ENCODE data around the gene SRR.

Gene SRR

DNA sequence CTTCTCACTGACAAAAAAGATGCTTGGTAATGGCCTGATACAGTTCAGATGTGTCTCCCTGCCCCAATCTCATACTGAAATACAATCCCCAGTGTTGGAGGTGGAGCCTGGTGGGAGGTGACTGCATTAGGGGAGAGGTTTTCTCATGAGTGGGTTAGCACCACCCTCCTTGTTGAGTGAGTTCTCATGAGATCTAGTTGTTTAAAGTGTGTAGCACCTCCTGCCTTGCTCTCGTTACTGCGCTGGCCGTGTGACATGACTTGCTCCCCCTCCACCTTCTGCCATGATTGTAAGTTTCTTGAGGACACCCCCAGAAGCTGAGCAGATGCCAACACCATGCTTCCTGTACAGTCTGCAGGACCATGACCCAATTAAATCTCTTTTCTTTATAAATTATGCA lies 27.6 kb downstream of the SRR start:
- TF ChIP-seq, protein P1, sequence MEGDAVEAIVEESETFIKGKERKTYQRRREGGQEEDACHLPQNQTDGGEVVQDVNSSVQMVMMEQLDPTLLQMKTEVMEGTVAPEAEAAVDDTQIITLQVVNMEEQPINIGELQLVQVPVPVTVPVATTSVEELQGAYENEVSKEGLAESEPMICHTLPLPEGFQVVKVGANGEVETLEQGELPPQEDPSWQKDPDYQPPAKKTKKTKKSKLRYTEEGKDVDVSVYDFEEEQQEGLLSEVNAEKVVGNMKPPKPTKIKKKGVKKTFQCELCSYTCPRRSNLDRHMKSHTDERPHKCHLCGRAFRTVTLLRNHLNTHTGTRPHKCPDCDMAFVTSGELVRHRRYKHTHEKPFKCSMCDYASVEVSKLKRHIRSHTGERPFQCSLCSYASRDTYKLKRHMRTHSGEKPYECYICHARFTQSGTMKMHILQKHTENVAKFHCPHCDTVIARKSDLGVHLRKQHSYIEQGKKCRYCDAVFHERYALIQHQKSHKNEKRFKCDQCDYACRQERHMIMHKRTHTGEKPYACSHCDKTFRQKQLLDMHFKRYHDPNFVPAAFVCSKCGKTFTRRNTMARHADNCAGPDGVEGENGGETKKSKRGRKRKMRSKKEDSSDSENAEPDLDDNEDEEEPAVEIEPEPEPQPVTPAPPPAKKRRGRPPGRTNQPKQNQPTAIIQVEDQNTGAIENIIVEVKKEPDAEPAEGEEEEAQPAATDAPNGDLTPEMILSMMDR (IDR thresholded peaks at IDR 0.05) = no peak
- Histone ChIP-seq H3K27me3 (ENCODE audit: control insufficient read depth, insufficient read depth, low read length) (no peaks in the 10 kb centered on the region), H2AFZ (no peak overlapping the region), H3K36me3 (ENCODE audit: control insufficient read depth, insufficient read depth, low read length) (no peaks in the 10 kb centered on the region), H3K4me2 (ENCODE audit: low read length) (no peak overlapping the region), H3K9me3 (ENCODE audit: control insufficient read depth, low read length) (no peaks in the 10 kb centered on the region), H3K79me2 (peaks cover 21% of the 10 kb centered on the region), H3K4me1 (peaks cover 2% of the 10 kb centered on the region), H3K4me3 (ENCODE audit: low read depth, low read length) (no peak overlapping the region), H3K27ac (no peak overlapping the region), H3K9ac (no peak overlapping the region)

DNA sequence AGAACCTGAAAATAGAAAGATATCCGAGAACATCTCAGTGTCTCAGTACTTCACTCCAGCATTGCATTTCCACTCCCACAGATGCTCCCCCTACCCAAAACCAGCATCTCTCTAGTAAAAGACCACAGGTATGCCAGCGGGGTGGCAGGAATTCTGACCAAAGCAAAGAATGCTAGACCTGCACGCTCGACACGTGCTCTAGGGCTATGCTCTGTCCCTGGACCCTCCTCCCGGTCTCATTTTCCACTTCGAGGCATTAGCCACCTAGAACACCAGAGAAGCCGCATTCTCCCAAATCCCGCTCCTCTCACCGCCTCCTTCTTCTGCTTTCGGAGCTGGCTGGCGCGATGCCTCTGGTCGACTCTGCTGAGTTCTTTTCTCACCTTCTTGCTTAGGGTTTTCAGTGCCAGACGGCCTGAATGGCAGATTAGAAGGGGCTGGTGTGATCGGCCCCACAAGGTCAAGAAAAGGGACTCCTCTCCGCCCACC lies 32.0 kb downstream of the SRR start:
- Histone ChIP-seq H3K9ac (peak overlapping the region; percentile 73), H2AFZ (peak overlapping the region; percentile 96), H3K27ac (peak overlapping the region; percentile 90)

DNA sequence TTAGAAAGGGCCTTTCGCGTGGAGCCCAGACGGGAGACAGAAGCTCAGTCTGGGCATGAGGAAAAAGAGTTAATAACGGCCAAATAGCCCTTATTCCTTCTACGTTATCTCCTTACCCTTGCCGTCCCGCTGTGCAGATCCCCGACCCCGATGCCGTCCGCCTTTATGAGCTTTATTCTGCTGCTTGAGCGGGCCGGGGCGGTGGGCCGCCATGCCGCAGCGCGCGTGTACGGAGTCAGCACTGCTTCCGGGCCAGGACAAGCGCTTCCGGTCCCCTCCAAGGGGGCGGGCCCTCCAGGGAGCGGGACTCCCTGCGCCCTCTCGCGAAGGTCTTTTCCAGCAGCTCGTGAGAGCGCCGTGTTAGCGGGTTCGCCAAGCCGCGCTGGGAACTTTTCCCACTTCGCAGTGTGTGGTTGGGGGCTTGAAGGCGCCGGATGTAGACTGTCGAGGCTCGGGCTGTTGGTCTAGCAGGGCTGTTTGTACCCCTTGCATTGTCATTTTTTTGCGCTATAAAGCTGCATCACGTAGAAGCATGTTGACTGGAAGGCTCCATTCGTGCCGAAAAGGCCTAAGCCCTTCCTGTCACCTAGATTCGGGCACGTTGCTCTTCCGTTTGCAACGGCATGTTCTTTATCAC lies 32.6 kb downstream of the SRR start, which contains the start of gene TSR1:
Gene TSR1, minus strand, starts transcription at position 243 of the 637 bp plus-strand sequence. Its CDS starts 30 bp downstream, at position 213.
- Histone ChIP-seq H3K9ac (peak within 1 kb of the TSS; percentile 73), H3K4me2 (ENCODE audit: low read length) (peak within 1 kb of the TSS; percentile 95), H3K27ac (peak within 1 kb of the TSS; percentile 90), H3K27me3 (ENCODE audit: control insufficient read depth, insufficient read depth, low read length) (no peaks in the 10 kb centered on the region), H3K79me2 (peaks cover 21% of the 10 kb centered on the region), H3K4me3 (ENCODE audit: low read depth, low read length) (peak within 1 kb of the TSS; percentile 62), H3K4me1 (peaks cover 5% of the 10 kb centered on the region), H2AFZ (peak within 1 kb of the TSS; percentile 96), H3K36me3 (ENCODE audit: control insufficient read depth, insufficient read depth, low read length) (no peaks in the 10 kb centered on the region), H3K9me3 (ENCODE audit: control insufficient read depth, low read length) (no peaks in the 10 kb centered on the region)
- TF ChIP-seq, protein P1 (IDR thresholded peaks at IDR 0.05) = peak; percentile 33

More for the DNA sequence above, 32.0 kb downstream of the SRR start:
- H3K4me1 ChIP-seq = peaks cover 5% of the 10 kb centered on the region
- H3K36me3 ChIP-seq (ENCODE audit: control insufficient read depth, insufficient read depth, low read length) = no peaks in the 10 kb centered on the region
- TF ChIP-seq, protein P1 (IDR thresholded peaks at IDR 0.05) = no peak
- H3K79me2 ChIP-seq = peaks cover 21% of the 10 kb centered on the region
- peak overlapping the region; percentile 62 for H3K4me3 ChIP-seq (ENCODE audit: low read depth, low read length)
- H3K9me3 ChIP-seq (ENCODE audit: control insufficient read depth, low read length) = no peaks in the 10 kb centered on the region
- H3K4me2 ChIP-seq (ENCODE audit: low read length) = peak overlapping the region; percentile 95
- no peaks in the 10 kb centered on the region for H3K27me3 ChIP-seq (ENCODE audit: control insufficient read depth, insufficient read depth, low read length)

DNA sequence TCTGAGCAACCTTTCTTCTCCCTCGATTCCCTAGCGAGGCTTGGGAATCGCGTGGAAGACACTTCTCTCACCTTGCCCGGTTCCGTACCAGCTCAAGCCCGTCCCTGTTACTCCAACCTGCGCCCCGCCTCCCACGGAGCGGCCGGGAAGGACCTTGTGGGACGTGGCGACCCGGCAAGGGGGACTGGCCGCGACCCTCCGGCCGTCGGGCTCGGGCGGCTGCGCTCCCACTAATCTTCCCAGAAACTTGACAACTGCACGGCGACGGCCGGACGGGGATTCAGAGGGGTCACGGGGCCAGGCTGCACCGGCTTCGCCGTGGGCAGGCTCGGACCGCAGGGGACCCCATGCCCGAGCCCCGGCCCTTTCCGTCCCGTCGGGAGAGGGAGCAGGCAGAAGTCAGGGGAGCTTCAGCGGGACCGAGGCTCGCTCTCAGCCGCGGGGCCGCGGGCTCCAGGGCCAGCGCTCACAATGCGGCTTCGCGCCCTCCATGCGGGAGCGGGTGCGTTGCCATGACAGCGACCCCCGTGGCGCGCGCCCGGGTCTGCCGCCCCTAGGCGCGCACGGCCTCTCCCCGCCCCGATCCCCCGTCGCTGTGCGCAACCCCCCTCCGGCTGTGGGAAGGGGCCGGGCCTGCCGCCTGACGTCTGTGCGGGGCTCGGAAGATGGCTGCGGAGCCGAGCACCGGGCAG lies 33.2 kb downstream of the SRR start, which contains the start of gene SGSM2:
Gene SGSM2, plus strand, starts transcription at position 650 of the 692 bp plus-strand sequence. CDS start 188 bp downstream, outside the sequence.
- Histone ChIP-seq H3K79me2 (peaks cover 21% of the 10 kb centered on the region), H2AFZ (peak within 1 kb of the TSS; percentile 96), H3K9me3 (ENCODE audit: control insufficient read depth, low read length) (no peaks in the 10 kb centered on the region), H3K27me3 (ENCODE audit: control insufficient read depth, insufficient read depth, low read length) (no peaks in the 10 kb centered on the region), H3K27ac (peak within 1 kb of the TSS; percentile 90), H3K4me1 (peaks cover 5% of the 10 kb centered on the region), H3K4me2 (ENCODE audit: low read length) (peak within 1 kb of the TSS; percentile 95), H3K36me3 (ENCODE audit: control insufficient read depth, insufficient read depth, low read length) (no peaks in the 10 kb centered on the region), H3K4me3 (ENCODE audit: low read depth, low read length) (peak within 1 kb of the TSS; percentile 62), H3K9ac (peak within 1 kb of the TSS; percentile 31)
- TF ChIP-seq, protein P1 (IDR thresholded peaks at IDR 0.05) = no peak

Data from parathyroid adenoma (tissue), 2 donors.